ENCODE data around the gene CWC25.
"Not testable (repeated sequence)": the region's sequence is repeated elsewhere in the genome, so short reads cannot be mapped to it uniquely, and the experiment has no call there.

Gene CWC25

GRCh38 chr17:38824899-38825761 lies at the start of gene CWC25:
Gene CWC25, minus strand, starts transcription at chr17:38825321. Its CDS starts 138 bp downstream, at chr17:38825183.
- DNase-seq (ENCODE audit: low spot score): peak; percentile 92

- DNase-seq (ENCODE audit: low spot score): no peak
These were observed 48.7 kb upstream of the CWC25 start for GRCh38 chr17:38873640-38874380.

- no peak for DNase-seq (ENCODE audit: low spot score)
These were observed 47.7 kb upstream of the CWC25 start for GRCh38 chr17:38872671-38873385.

- no peak for DNase-seq (ENCODE audit: low spot score)
These were observed 46.9 kb upstream of the CWC25 start for GRCh38 chr17:38872027-38872511.

- no peak for DNase-seq (ENCODE audit: low spot score)
These were observed 46.3 kb upstream of the CWC25 start for GRCh38 chr17:38871247-38872015.

GRCh38 chr17:38870259-38871165 lies 45.4 kb upstream of the CWC25 start:
- DNase-seq (ENCODE audit: low spot score): peak; percentile 65

GRCh38 chr17:38869526-38870258 lies 44.6 kb upstream of the CWC25 start, which contains the start of gene LASP1:
Gene LASP1, plus strand, starts transcription at chr17:38870058. Its CDS starts 132 bp downstream, at chr17:38870190.
- DNase-seq (ENCODE audit: low spot score): peak; percentile 85

- DNase-seq (ENCODE audit: low spot score): peak; percentile 89
These were observed 43.9 kb upstream of the CWC25 start for GRCh38 chr17:38868817-38869525.

GRCh38 chr17:38867968-38868816 lies 43.1 kb upstream of the CWC25 start:
- peak; percentile 43 for DNase-seq (ENCODE audit: low spot score)

GRCh38 chr17:38867179-38867967 lies 42.3 kb upstream of the CWC25 start:
- peak; percentile 66 for DNase-seq (ENCODE audit: low spot score)

- DNase-seq (ENCODE audit: low spot score): no peak
These were observed 39.7 kb upstream of the CWC25 start for GRCh38 chr17:38864636-38865398.

- DNase-seq (ENCODE audit: low spot score): no peak
These were observed 36.3 kb upstream of the CWC25 start for GRCh38 chr17:38861399-38861843.

- DNase-seq (ENCODE audit: low spot score): no peak
These were observed 32.1 kb upstream of the CWC25 start for GRCh38 chr17:38857271-38857670.

- not testable (repeated sequence) for DNase-seq (ENCODE audit: low spot score)
These were observed 30.1 kb upstream of the CWC25 start for GRCh38 chr17:38855101-38855714.

GRCh38 chr17:38853292-38854219 lies 28.4 kb upstream of the CWC25 start, which contains the start of gene RPL23:
Gene RPL23, minus strand, starts transcription at chr17:38853721. Its CDS starts 11 bp downstream, at chr17:38853710.
- peak; percentile 95 for DNase-seq (ENCODE audit: low spot score)

Data from globus pallidus (tissue), 1 donor.